HG03095 (cell line): ENCODE measurements around the gene FAM240B.

Experiments
- ATAC-seq: cut with Tn5 transposase; IDR thresholded peaks from one replicate; pipeline ENCODE4 v1.9.1; 2021; ENCODE audit warnings: moderate library complexity; ENCODE audit not compliant: unreplicated experiment

Gene FAM240B

GRCh38 chr9:38720083-38720745 is at the start of gene FAM240B:
FAM240B (minus strand) TSS chr9:38720133; CDS start chr9:38703999, 16,134 bp downstream.
- no peak for ATAC-seq

GRCh38 chr9:38768351-38768761 is 48.4 kb upstream of the FAM240B start:
- ATAC-seq = no peak

DNA sequence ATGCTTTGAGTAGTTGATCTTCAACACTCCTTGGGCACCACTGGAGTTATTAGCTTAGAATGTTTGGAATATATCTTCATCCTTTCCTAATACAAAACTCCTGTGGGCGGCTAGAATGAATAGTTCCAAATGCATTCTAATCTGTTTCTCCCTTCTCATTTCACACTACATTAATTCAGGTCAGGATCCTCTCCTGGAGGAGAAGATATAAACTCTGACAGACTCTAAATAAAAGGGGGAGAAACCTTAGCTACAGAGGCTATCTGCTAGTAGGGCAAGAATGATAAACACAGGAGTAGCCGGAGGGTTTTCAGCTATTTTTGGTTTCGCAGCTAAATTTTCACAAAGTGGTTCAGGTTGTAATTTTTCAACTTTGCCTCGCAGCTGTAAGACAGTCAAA is 45.2 kb upstream of the FAM240B start:
- ATAC-seq = no peak

GRCh38 chr9:38761999-38762398 is 42.1 kb upstream of the FAM240B start:
- no peak for ATAC-seq

- ATAC-seq = no peak
Measured at GRCh38 chr9:38761339-38761738, 41.4 kb upstream of the FAM240B start.

- ATAC-seq = no peak
Measured at GRCh38 chr9:38756702-38757101, 36.8 kb upstream of the FAM240B start.

GRCh38 chr9:38747941-38748340 is 28.0 kb upstream of the FAM240B start:
- ATAC-seq = no peak

GRCh38 chr9:38747067-38747466 is 27.1 kb upstream of the FAM240B start:
- ATAC-seq = no peak

DNA sequence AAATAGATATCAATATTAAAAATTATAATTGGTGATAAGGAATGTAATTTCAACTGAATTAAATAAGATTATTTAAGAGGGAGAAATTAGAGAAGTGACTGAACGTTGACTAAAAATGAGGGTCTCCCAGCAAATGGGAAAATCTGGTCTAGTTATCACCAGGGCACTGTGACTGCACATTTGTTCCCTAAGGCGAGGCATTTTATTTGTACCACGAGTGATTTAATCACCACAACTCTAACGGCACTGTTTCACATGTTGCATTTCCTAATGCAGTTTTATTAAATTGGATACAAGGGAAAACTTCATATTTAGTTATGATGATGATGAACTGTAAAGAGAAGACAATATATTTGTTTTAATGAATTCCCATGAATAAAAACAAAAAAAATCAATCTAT is 26.4 kb upstream of the FAM240B start:
- no peak for ATAC-seq

- no peak for ATAC-seq
Measured at GRCh38 chr9:38744484-38744883, 24.6 kb upstream of the FAM240B start.

DNA sequence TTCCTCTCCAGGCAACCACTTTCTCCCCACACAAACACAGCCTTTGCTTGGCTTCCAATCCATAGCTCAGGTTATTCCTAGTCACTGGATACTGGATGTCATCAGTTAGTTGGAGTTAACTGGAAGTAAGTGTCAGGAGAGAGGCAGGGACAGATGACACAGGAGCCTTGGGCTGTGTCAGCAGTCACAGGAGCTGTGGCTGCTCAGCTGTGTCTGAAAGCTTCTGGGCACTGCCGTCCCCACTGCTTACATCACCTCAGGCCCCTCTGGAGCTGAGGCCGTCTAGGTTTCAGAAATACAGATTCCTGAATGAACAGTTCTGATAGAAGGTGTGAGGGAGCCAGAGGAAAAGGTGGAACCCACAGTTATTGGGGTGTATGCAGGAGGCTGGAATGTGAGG is 17.3 kb upstream of the FAM240B start:
- no peak for ATAC-seq

GRCh38 chr9:38734831-38735230 is 14.9 kb upstream of the FAM240B start:
- no peak for ATAC-seq

- no peak for ATAC-seq
Measured at GRCh38 chr9:38733503-38733902, 13.6 kb upstream of the FAM240B start.

DNA sequence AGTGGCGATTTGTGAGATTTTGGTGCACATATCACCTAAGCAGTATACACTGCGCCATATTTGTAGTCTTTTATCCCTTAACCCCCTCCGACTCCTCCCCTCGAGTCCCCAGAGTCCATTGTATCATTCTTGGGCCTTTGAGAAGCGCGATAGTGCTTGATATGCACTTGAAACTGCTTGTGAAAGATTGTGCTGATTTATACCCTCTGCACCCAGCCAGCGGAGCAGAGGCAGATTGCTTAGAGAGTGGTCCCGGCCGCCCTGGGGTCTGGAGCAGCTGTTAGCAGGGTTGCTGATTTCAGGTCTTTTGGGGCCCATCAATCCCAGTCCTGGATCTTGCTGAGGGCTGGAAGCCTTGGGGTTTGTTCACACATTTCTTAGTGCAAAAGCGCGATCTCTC is 13.0 kb upstream of the FAM240B start:
- no peak for ATAC-seq

GRCh38 chr9:38727497-38728001 is 7.6 kb upstream of the FAM240B start:
- no peak for ATAC-seq

- ATAC-seq = no peak
Measured at GRCh38 chr9:38724754-38725153, 4.8 kb upstream of the FAM240B start.

- ATAC-seq = no peak
Measured at GRCh38 chr9:38718148-38718547, 1.8 kb downstream of the FAM240B start.

DNA sequence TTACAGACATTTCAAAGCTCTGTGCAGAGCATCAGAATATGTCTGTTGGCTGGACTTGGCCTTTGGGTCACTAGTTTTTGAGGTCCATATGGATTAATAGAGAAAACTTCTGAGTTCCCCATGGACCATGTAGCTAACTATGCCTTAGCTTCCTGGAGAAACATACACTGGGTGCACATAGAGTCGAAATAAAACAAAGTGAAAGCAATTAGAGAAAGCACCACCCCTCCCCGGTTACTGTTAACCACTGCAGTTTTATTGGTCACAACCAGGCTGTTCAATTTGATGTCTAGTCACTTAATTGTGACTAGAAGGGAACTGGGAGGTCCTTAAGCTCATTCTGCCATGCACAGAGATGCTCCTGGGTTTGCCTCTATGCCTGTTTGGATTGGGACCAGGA is 4.2 kb downstream of the FAM240B start:
- no peak for ATAC-seq

GRCh38 chr9:38713426-38713825 is 6.5 kb downstream of the FAM240B start:
- ATAC-seq = no peak

GRCh38 chr9:38708759-38709158 is 11.2 kb downstream of the FAM240B start:
- ATAC-seq = no peak

DNA sequence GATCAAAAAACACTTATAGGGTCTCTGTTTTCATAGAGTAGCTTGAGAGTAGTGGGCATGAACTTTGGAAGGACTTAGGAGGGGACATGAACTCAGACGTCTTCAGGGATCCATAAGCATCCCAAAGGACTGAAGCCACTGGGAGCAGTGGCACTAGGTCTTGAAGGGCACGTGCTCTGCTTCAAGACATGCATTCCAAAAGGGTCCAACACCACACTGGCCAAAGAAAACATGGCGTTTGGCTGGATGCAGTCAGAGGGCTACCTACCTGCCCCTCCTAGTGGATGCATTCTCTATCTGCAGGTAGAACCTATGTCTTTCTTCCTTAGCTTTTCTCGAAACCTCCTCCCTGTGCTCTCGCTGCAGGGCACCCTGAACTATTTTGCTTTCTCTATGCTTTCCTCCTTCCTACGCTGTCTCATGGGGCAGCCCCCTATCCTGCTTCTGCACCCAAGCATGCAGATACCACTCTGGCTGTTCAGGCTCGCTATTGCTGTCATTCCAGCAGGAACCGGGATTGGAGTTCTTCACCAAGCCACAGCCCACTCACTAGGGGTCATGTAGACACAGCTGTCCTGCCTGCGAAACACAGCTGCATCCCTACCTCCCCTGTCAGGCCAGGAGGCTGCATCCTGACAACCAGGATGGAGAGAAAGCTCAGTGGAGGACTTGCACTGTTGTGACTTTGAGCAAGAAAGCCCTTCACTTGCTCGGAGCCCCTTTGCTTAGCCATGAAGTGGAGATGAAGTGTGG is 11.9 kb downstream of the FAM240B start:
- ATAC-seq = no peak

GRCh38 chr9:38706493-38706892 is 13.4 kb downstream of the FAM240B start:
- no peak for ATAC-seq
